ENCODE measurements around the gene GNPNAT1. TPM values are rescaled to one million over a fixed set of nuclear protein-coding genes. Genes with fewer than 3 reads are reported as not detected.
"Not testable (repeated sequence)": the region's sequence is repeated elsewhere in the genome, so short reads cannot be mapped to it uniquely, and the experiment has no call there.

Gene GNPNAT1
- total RNA-seq, 1 donor from 2014 or later, result 41.8 TPM

DNA sequence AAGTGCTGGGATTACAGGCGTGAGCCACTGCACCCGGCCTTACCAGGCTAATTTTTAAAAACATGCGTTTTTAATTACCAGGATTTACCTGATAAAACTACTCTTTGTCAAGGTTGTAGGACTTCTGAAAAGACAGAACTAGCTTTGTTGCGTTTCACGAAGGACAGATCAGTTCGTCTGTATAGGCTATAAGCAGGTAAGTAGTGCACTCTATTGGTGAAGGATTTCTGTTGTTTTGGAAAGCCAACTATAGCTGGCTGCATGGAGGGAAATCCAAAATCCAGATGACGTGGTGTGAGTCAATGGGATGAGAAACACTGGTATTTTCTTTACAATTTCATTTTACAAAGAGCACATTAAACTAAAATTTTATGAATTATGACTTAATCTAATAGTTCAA is 14.6 kb downstream of the GNPNAT1 start:
- Mint-ChIP-seq H3K36me3 (peaks cover 6% of the 10 kb centered on the region), H3K27ac (no peak overlapping the region), H3K4me3 (no peak overlapping the region), H3K4me1 (no peaks in the 10 kb centered on the region), H3K9me3 (no peaks in the 10 kb centered on the region), H3K27me3 (ENCODE audit: insufficient read depth, low read depth) (no peaks in the 10 kb centered on the region)
- TF ChIP-seq EZH2phosphoT487 (IDR thresholded peaks at IDR 0.05), result no peak
- TF ChIP-seq, protein P1, sequence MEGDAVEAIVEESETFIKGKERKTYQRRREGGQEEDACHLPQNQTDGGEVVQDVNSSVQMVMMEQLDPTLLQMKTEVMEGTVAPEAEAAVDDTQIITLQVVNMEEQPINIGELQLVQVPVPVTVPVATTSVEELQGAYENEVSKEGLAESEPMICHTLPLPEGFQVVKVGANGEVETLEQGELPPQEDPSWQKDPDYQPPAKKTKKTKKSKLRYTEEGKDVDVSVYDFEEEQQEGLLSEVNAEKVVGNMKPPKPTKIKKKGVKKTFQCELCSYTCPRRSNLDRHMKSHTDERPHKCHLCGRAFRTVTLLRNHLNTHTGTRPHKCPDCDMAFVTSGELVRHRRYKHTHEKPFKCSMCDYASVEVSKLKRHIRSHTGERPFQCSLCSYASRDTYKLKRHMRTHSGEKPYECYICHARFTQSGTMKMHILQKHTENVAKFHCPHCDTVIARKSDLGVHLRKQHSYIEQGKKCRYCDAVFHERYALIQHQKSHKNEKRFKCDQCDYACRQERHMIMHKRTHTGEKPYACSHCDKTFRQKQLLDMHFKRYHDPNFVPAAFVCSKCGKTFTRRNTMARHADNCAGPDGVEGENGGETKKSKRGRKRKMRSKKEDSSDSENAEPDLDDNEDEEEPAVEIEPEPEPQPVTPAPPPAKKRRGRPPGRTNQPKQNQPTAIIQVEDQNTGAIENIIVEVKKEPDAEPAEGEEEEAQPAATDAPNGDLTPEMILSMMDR (IDR thresholded peaks at IDR 0.05), result no peak
- no peak for TF ChIP-seq EZH2 (IDR thresholded peaks at IDR 0.05)
- H4K20me1 ChIP-seq (ENCODE audit: low read depth), result peaks cover 5% of the 10 kb centered on the region
- H3K79me2 ChIP-seq (ENCODE audit: low read depth), result no peaks in the 10 kb centered on the region
- H3K4me1 ChIP-seq, result no peaks in the 10 kb centered on the region
- H3F3A ChIP-seq (ENCODE audit: low read depth), result peaks cover 28% of the 10 kb centered on the region
- no peak overlapping the region for H3K9ac ChIP-seq
- H3K4me3 ChIP-seq, result no peak overlapping the region
- no peaks in the 10 kb centered on the region for H3K9me3 ChIP-seq (ENCODE audit: low read depth)
- H3K4me2 ChIP-seq, result no peak overlapping the region
- no peak overlapping the region for H2AFZ ChIP-seq (replicated peaks)
- no peak for DNase-seq (ENCODE audit: low spot score)
- no peaks in the 10 kb centered on the region for H3K27me3 ChIP-seq
- H3K36me3 ChIP-seq, result peaks cover 22% of the 10 kb centered on the region
- H3K27ac ChIP-seq, result no peak overlapping the region

DNA sequence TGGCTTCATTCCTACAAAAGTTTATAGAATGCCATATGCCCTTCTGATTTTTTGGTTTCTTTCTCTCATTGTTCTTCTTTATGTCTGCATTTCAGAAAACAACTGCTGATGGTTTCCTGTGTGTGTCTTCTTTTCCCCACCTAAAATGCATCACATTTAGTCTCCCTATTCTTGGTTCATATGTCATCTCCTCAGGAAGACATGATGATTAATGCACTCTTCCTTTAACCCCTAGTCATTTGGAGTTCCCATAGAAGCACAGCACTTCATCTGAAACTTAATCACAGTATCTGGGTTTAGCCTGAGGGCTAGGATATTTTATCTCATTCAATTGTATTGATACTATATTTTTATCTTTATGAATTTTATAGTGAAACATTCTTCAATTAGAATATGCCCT is 21.5 kb downstream of the GNPNAT1 start:
- Histone ChIP-seq H2AFZ (replicated peaks) (no peak overlapping the region), H3K9ac (no peak overlapping the region), H3K27ac (no peak overlapping the region), H4K20me1 (ENCODE audit: low read depth) (no peaks in the 10 kb centered on the region), H3K36me3 (no peaks in the 10 kb centered on the region), H3K4me1 (no peaks in the 10 kb centered on the region), H3K4me3 (no peak overlapping the region), H3K79me2 (ENCODE audit: low read depth) (no peaks in the 10 kb centered on the region), H3K27me3 (no peaks in the 10 kb centered on the region), H3K4me2 (no peak overlapping the region), H3F3A (ENCODE audit: low read depth) (peaks cover 15% of the 10 kb centered on the region), H3K9me3 (ENCODE audit: low read depth) (no peaks in the 10 kb centered on the region)
- H3K4me1 Mint-ChIP-seq, result no peaks in the 10 kb centered on the region
- no peaks in the 10 kb centered on the region for H3K9me3 Mint-ChIP-seq
- H3K27ac Mint-ChIP-seq, result no peak overlapping the region
- TF ChIP-seq, protein P1 (IDR thresholded peaks at IDR 0.05), result no peak
- TF ChIP-seq EZH2phosphoT487 (IDR thresholded peaks at IDR 0.05) (no peak), EZH2 (IDR thresholded peaks at IDR 0.05) (no peak)
- no peak for DNase-seq (ENCODE audit: low spot score)
- H3K36me3 Mint-ChIP-seq, result peaks cover 7% of the 10 kb centered on the region
- H3K27me3 Mint-ChIP-seq (ENCODE audit: insufficient read depth, low read depth), result no peaks in the 10 kb centered on the region
- H3K4me3 Mint-ChIP-seq, result no peak overlapping the region

DNA sequence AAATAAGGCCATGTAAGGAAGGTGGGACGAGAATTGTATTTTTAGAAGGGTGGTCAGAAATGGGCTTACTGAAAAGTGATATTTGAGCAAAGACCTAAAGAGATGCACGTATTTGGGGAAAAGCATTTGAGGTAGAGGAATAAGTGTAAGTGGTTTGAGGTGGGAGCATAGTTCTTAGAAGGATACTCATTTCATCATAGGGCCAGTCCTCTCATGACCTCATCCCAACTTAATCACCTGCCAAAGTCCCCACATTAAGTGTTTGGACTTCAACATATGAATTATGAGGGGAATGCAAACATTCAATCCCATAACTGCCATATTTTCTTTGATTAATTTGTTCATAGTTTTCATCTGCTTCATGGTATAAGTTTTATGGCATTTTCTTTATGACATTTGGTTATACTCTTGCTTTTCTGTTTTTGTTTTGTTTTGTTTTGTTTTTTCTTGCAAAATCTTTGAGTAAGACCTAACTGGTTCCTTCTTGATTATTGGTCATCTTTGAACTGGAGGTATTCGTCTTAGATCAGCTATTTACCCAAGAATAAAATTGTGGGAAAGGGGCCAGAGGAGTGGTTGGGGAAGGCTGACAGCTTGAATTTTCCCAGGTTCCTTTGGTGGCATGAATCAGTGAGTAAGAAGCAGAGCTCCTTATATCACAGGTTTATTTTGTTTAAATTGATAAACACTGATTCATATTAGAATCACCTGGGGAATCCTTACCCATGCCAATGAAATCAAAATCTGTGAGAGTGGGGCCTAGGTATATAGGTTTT is 24.2 kb downstream of the GNPNAT1 start:
- H3K4me1 Mint-ChIP-seq, result no peaks in the 10 kb centered on the region
- no peak overlapping the region for H3K27ac Mint-ChIP-seq
- no peaks in the 10 kb centered on the region for H3K27me3 Mint-ChIP-seq (ENCODE audit: insufficient read depth, low read depth)
- H3K9me3 Mint-ChIP-seq, result no peaks in the 10 kb centered on the region
- TF ChIP-seq, protein P1 (IDR thresholded peaks at IDR 0.05), result no peak
- TF ChIP-seq EZH2 (IDR thresholded peaks at IDR 0.05) (no peak), EZH2phosphoT487 (IDR thresholded peaks at IDR 0.05) (no peak)
- no peak for DNase-seq (ENCODE audit: low spot score)
- no peak overlapping the region for H3K4me3 Mint-ChIP-seq
- H3K4me3 ChIP-seq, result no peak overlapping the region
- H2AFZ ChIP-seq (replicated peaks), result no peak overlapping the region
- H3K79me2 ChIP-seq (ENCODE audit: low read depth), result peaks cover 4% of the 10 kb centered on the region
- H3K9ac ChIP-seq, result no peak overlapping the region
- H3K27me3 ChIP-seq, result no peaks in the 10 kb centered on the region
- H3K4me2 ChIP-seq, result no peak overlapping the region
- H3K4me1 ChIP-seq, result no peaks in the 10 kb centered on the region
- H3K27ac ChIP-seq, result no peak overlapping the region
- peaks cover 14% of the 10 kb centered on the region for H3K36me3 Mint-ChIP-seq
- no peaks in the 10 kb centered on the region for H3K9me3 ChIP-seq (ENCODE audit: low read depth)
- no peaks in the 10 kb centered on the region for H4K20me1 ChIP-seq (ENCODE audit: low read depth)
- peaks cover 7% of the 10 kb centered on the region for H3F3A ChIP-seq (ENCODE audit: low read depth)
- H3K36me3 ChIP-seq, result peaks cover 4% of the 10 kb centered on the region

DNA sequence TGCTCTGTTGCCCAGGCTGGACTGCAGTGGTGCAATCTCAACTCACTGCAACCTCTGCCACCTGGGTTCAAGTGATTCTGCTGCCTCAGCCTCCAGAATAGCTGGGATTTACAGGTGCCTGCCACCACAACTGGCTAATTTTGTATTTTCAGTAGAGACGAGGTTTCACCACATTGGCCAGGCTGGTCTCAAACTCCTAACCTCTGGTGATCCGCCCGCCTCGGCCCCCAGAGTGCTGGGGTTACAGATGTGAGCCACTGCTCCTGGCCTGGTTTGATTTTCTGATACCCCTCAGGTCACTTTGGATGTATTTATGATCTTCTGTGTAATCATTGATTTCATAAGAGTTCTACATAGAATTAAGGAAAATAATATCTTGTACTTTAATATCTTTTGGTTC is 28.5 kb downstream of the GNPNAT1 start:
- H4K20me1 ChIP-seq (ENCODE audit: low read depth); H3K27ac Mint-ChIP-seq; H2AFZ ChIP-seq (replicated peaks); H3F3A ChIP-seq (ENCODE audit: low read depth); H3K27me3 ChIP-seq; H3K9me3 ChIP-seq (ENCODE audit: low read depth); H3K9me3 Mint-ChIP-seq; H3K79me2 ChIP-seq (ENCODE audit: low read depth); DNase-seq (ENCODE audit: low spot score); H3K9ac ChIP-seq; H3K4me2 ChIP-seq; H3K27me3 Mint-ChIP-seq (ENCODE audit: insufficient read depth, low read depth); H3K4me1 Mint-ChIP-seq; H3K4me3 ChIP-seq; H3K4me3 Mint-ChIP-seq; H3K27ac ChIP-seq; H3K4me1 ChIP-seq: not testable (repeated sequence)
- peaks cover 22% of the 10 kb centered on the region for H3K36me3 ChIP-seq
- peaks cover 15% of the 10 kb centered on the region for H3K36me3 Mint-ChIP-seq

Data from neural progenitor cell (in vitro differentiated cells).